Measurements from ENCODE around the gene OSBPL5. TPM values are rescaled to one million over a fixed set of nuclear protein-coding genes. Genes with fewer than 3 reads are reported as not detected.

Gene OSBPL5
- total RNA-seq, 1 experiment from 2014 or later = 6.4 TPM

- Histone ChIP-seq H4K20me1 (ENCODE audit: insufficient read depth) (no peaks in the 10 kb centered on the region), H3K79me2 (ENCODE audit: low read depth) (no peaks in the 10 kb centered on the region), H3K9me2 (ENCODE audit: insufficient read depth) (no peaks in the 10 kb centered on the region), H3K4me2 (no peak overlapping the region), H3K9me3 (ENCODE audit: insufficient read depth, low read depth) (no peaks in the 10 kb centered on the region), H3K36me3 (ENCODE audit: low read depth) (no peaks in the 10 kb centered on the region), H3K27ac (no peak overlapping the region), H3K27me3 (ENCODE audit: insufficient read depth, low read depth) (no peaks in the 10 kb centered on the region), H3F3A (ENCODE audit: insufficient read depth, low read depth) (no peaks in the 10 kb centered on the region), H3K4me3 (no peak overlapping the region), H3K4me1 (replicated peaks; ENCODE audit: insufficient read depth) (no peaks in the 10 kb centered on the region), H2AFZ (no peak overlapping the region)
- TF ChIP-seq EZH2 (IDR thresholded peaks at IDR 0.05; ENCODE audit: low read depth) (no peak), CTCF (conservative IDR thresholded peaks at IDR 0.05) (no peak)
- POLR2A ChIA-PET (ENCODE audit: unreplicated experiment) = no interaction called here
- intact Hi-C loops (cut with micrococcal nuclease; ENCODE audit: unreplicated experiment) = no loop called here
- CTCF ChIA-PET = no interaction called here
- no peak for DNase-seq
- BruUV-seq (replicated peaks) = no TSS peak
Observed at GRCh38 chr11:3106736-3107524, 58.2 kb downstream of the OSBPL5 start.

DNA sequence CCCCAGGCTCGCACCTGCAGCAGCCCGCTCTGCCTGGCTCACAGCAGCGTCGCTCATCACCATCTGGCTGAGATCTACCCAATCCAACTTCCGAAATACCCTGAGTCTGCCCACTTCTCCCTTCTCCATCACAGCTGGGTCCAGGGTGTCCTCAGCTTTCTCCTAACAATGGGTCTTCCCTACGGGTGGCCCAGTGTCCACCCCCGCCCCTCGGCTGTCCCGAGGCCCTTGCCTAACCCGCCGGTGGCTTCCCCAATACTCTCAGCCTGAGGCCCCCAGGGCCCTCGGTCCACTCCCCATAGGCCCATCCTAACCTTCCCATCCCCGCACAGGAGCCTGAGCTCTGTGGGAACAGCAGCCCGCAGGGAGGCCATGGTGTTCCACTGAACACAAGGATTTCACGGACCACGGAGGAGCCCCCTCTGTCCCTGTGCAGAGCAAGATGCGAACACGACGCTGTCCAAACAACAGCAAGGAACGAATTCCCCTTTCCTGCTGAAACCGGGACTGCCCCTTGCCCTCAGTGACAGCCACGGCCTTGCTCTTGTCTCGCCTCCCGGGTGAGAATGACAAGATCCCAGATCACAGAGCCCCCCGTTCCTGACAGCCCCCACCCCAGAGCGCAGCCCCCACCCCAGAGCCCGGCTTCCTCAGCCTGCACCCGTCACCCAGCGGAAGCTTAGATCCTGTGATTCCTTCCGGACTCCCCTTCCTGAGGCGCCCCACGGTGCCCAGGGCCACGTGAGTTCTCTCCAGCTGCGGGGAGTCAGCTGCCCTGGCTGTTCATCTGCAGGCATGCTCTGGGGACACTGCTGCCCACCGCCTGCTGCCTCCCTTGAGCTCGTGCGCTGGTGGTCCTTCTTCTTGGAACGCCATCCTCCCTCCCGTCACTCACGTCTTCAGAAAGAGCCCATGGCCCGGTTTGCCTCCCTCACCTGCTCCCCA is 59.0 kb downstream of the OSBPL5 start:
- Histone ChIP-seq H3K36me3 (ENCODE audit: low read depth) (no peaks in the 10 kb centered on the region), H3K79me2 (ENCODE audit: low read depth) (no peaks in the 10 kb centered on the region), H3K27ac (no peak overlapping the region), H3K4me1 (replicated peaks; ENCODE audit: insufficient read depth) (no peaks in the 10 kb centered on the region), H2AFZ (no peak overlapping the region), H3K9me3 (ENCODE audit: insufficient read depth, low read depth) (no peaks in the 10 kb centered on the region), H3K9me2 (ENCODE audit: insufficient read depth) (no peaks in the 10 kb centered on the region), H3K4me2 (no peak overlapping the region), H4K20me1 (ENCODE audit: insufficient read depth) (no peaks in the 10 kb centered on the region), H3F3A (ENCODE audit: insufficient read depth, low read depth) (no peaks in the 10 kb centered on the region), H3K27me3 (ENCODE audit: insufficient read depth, low read depth) (no peaks in the 10 kb centered on the region), H3K4me3 (no peak overlapping the region)
- no TSS peak for BruUV-seq (replicated peaks)
- ChIA-PET POLR2A (ENCODE audit: unreplicated experiment) (no interaction called here), CTCF (no interaction called here)
- intact Hi-C loops (cut with micrococcal nuclease; ENCODE audit: unreplicated experiment) = no loop called here
- no peak for DNase-seq
- no peak for TF ChIP-seq EZH2 (IDR thresholded peaks at IDR 0.05; ENCODE audit: low read depth)
- no peak for TF ChIP-seq CTCF (conservative IDR thresholded peaks at IDR 0.05)

DNA sequence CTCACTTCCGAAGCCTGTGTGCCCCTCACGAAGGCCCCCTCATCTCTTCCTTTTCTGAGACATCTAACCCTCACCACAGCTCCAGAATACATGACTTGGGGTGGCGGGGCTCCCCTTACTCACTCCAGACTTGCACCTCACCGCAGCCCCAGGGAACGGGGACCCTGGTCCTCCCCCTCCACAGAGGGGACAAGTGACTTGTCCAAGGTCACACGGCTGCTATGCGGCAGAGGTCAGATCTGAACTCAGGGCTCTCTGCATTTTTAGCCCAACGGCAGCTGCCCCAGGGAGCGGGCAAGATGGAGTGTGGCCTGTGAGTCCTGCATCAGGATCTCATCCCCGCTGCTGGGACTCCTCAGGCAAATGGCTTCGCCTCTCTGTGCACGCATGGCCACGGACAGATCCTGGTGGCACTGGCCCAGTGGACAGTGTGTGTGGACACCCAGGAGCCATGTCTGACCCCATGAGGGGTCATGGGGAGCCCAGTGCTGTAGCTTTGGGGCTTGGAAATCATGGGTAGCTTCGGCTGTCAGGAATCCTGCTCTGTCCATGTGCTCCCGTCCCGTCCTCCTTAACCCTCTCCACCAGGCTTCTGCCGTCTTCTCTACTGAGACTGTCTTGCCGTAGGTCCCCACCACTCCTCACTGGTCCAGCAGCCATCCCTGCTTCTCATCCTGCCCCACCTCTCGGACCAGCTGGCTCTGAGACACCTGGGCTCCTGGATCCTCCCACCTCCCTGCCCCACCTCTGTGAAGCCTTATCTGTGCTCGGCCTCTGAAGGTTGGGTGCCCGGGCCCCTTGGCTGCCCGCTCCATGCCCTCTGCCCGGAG is 59.9 kb downstream of the OSBPL5 start:
- Histone ChIP-seq H4K20me1 (ENCODE audit: insufficient read depth) (no peaks in the 10 kb centered on the region), H3K27ac (no peak overlapping the region), H2AFZ (no peak overlapping the region), H3K4me2 (no peak overlapping the region), H3K27me3 (ENCODE audit: insufficient read depth, low read depth) (no peaks in the 10 kb centered on the region), H3K4me3 (no peak overlapping the region), H3K9me2 (ENCODE audit: insufficient read depth) (no peaks in the 10 kb centered on the region), H3K79me2 (ENCODE audit: low read depth) (no peaks in the 10 kb centered on the region), H3K9me3 (ENCODE audit: insufficient read depth, low read depth) (no peaks in the 10 kb centered on the region), H3K36me3 (ENCODE audit: low read depth) (no peaks in the 10 kb centered on the region), H3K4me1 (replicated peaks; ENCODE audit: insufficient read depth) (no peaks in the 10 kb centered on the region), H3F3A (ENCODE audit: insufficient read depth, low read depth) (no peaks in the 10 kb centered on the region)
- ChIA-PET CTCF (no interaction called here), POLR2A (ENCODE audit: unreplicated experiment) (no interaction called here)
- intact Hi-C loops (cut with micrococcal nuclease; ENCODE audit: unreplicated experiment) = no loop called here
- TF ChIP-seq CTCF (conservative IDR thresholded peaks at IDR 0.05) (no peak), EZH2 (IDR thresholded peaks at IDR 0.05; ENCODE audit: low read depth) (no peak)
- BruUV-seq (replicated peaks) = no TSS peak
- no peak for DNase-seq
